EH (cell line): ENCODE measurements around the gene ALG12.

Experiments
- DNase-seq: peaks from one replicate; pipeline ENCODE4 v3.0.0-alpha.2; 2015; ENCODE audit warnings: low read depth

Gene ALG12

DNA sequence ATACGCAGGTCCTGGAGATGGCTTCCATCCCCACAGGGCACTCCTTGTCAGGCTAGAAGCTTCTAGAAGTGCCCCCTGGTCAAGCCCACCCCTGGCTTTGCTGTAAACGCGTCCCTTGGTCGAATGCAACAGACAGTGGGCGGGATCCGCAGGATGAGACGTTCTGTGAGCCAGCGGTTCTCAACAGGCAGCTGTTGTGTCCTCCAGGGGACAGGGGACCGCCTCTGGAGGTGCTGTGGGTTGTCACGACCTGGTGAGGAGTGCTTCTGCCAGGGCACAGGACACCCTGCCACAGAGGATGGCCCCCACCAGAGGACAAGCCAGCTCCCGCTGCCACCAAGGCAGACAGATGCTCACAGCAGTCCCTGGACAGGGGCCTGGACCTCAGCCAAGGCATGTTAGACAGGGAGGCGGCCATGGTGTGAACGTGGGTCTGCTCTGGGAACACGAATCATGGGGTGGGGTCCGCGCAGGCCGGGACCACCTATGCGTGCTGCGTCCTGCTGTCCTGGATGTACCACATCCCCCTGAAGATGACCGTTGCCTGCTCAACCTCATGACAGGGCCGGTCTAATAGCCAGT lies 11.8 kb upstream of the ALG12 start:
- DNase-seq: no peak

GRCh38 chr22:49929211-49929979 lies 11.2 kb upstream of the ALG12 start:
- DNase-seq: peak; percentile 41

- DNase-seq: no peak
Observed at GRCh38 chr22:49928555-49929210, 10.4 kb upstream of the ALG12 start.

DNA sequence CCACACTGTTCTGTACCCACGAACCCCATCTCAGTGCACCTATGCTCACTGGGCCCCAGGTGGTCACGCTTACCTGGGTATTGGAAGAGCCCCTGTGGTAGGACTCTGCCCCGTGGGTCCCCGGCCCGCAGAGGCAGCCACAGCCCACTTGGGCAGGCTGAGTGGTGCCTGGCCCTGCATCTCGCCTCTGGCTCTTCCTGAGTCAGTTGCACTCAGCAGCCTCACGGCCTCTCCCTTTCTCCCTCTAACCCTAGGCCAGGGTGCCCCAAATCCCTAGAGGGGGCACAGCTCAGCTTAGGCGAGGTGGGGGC lies 9.9 kb upstream of the ALG12 start:
- DNase-seq: no peak

- no peak for DNase-seq
Observed at GRCh38 chr22:49927483-49928184, 9.4 kb upstream of the ALG12 start.

GRCh38 chr22:49926916-49927315 lies 8.7 kb upstream of the ALG12 start:
- no peak for DNase-seq

DNA sequence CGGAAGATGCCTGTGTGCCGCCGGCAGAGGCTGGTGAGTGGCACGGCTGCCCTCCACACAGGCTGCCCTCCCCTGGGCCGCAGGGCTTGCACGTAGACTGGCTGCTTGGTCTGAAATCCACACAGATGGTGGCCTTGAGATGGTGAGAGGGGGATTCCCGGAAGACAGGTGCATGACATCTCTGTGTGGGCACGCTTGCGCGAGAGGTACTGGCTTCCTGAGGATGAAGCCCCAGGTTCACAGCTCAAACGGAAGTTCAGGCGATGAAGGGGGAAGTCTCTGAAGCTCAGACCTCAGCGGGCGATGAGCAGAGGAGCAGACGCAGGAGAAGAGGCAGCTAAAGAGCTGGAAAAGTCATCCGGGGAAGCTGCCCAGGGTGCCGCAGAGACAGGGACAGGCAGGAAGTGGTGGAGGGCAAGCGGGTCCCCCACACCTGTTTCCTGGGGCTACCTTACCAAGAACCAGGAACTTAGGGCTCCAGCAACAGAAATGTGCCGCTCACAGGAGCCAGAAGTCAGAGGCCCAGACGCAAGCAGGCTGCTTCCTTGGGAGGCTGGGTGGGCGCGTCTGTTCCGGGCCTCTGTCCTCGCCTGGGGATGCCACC lies 7.4 kb upstream of the ALG12 start:
- DNase-seq: no peak

DNA sequence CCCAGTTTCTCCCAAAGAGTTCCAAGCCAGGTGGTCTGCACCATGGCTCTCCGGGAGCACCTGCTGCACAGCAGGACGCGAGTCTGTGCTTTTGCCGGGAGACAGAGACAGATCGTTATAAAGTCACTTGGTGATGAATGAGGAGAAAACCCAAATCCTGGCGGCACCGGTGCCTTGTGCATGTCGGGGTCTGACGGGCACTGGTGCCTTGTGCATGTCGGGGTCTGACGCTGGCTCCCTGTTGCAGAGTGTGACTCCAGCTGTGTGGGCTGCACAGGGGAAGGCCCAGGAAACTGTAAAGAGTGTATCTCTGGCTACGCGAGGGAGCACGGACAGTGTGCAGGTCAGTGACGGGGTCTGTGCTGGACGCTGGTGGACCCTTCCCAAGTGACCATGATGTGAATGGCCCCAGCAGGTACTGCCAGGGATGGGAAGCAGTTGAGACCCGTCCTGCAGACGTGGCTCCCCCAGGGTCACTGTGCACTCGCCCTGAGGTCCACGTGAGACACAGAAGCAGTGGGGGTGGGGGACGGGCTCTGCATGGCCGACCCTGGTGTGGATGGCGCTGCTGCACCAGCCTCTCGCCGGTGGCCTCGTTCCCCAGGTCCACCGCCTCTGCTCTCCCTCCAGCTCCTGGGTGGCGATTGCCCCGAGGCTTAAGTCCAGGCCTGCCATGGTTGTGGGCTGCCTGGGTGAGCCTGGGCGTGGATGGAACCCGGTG lies 6.0 kb upstream of the ALG12 start:
- DNase-seq: no peak

DNA sequence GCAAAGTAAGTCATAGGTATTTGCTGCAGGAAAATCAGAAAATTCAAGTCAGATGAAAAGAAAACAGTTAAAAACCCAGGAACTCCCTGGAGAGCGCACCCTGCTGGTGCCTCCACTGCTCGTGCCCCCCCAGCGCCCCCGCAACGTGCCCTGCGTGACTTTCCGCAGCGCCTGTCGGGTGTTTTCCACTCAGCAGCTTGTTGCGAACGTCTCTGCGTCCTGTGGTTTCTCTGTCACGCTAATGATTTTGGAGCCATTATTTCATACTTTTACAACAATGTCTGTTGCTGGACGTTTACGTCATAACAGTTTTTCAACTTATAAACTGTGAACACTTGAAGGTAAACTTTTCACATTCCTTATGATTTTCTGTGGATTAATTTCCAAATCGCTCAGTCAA lies 5.2 kb upstream of the ALG12 start:
- DNase-seq: peak; percentile 28

DNA sequence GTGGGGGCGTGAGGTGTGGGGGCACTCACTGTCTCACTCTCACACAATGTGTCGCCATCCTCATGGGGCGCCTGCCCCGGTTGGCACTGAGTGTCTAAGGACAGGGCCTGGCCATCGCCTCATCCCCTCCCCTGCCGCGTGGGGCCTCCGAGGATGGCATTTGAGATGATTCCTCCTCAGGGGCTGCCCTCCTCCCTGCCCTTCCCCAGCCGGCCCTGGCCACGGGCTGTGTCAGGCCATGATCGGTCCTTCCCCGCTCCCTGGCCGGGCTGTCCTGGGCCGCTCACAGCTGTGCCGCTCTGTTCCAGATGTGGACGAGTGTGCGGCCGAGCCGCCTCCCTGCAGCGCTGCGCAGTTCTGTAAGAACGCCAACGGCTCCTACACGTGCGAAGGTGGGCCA lies 4.7 kb upstream of the ALG12 start:
- DNase-seq: no peak

- no peak for DNase-seq
Observed at GRCh38 chr22:49922484-49922883, 4.2 kb upstream of the ALG12 start.

DNA sequence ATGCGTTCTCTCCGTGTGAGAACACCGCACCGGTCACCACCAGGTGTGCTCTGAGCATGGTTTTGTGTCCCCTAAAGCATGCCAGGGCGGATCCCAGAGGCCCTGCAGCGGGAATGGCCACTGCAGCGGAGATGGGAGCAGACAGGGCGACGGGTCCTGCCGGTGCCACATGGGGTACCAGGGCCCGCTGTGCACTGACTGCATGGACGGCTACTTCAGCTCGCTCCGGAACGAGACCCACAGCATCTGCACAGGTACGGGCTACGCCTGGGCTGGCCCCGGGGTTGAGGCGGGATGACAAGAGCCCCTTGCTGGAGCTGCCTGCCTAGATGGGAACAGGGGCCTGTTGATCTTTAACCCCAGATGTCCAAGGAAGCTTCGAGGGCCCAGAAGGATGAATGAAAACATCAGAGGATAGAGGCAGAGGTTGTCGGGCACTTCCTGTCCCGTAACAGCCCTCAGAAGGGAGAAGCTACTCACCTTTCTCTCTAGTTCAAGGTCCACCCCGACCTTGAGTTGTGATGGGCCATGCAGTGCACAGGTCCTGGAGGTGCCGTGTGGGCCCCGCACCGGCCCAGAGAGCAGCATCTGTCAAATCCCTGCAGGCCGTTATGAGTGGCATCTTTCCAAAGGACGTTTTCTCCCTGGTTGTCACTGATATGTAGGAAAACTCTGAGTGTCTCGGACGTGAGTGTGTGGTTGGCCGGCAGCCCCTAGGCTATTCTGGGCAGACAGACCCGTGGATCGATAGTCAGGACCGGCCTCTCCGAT lies 3.5 kb upstream of the ALG12 start:
- no peak for DNase-seq

GRCh38 chr22:49920859-49921258 lies 2.6 kb upstream of the ALG12 start:
- no peak for DNase-seq

GRCh38 chr22:49918911-49919881 lies 958 bp upstream of the ALG12 start:
- no peak for DNase-seq

- DNase-seq: no peak
Observed at GRCh38 chr22:49916831-49917230, 1.4 kb downstream of the ALG12 start.

GRCh38 chr22:49915610-49916009 lies 2.6 kb downstream of the ALG12 start:
- DNase-seq: no peak

DNA sequence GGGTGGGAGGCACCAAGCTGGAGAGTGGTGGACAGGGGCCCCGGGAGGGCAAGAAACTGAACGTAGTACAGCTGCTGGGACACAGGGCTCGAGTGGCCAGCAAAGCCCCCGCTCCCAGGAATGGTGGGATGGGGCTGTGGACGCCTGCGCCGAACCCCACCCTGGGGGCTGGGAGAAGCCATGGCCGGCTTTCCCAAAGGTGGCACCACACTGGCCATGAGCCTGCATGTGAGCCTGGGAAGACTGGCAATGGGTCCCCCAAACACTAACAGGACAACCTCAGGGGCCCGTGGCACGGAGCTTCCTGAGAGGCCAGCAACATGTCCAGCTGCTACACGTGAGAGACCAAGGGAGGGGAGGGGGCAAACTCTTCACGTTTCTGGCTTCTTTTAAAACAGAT lies 4.0 kb downstream of the ALG12 start:
- no peak for DNase-seq

- DNase-seq: no peak
Observed at GRCh38 chr22:49913446-49913845, 4.8 kb downstream of the ALG12 start.

- no peak for DNase-seq
Observed at GRCh38 chr22:49913026-49913425, 5.2 kb downstream of the ALG12 start.
